HepG2 (cell line): ENCODE results near the gene MEAK7. TPM values are rescaled to one million over a fixed set of nuclear protein-coding genes. Genes with fewer than 3 reads are reported as not detected.

ENCODE experiments used
- ATAC-seq: fragments of 200-7000 bp; cut with Tn5 transposase; 3 replicates; pipeline ENCODE4 v1.9.1; 2020; ENCODE audit warnings: mild to moderate bottlenecking, moderate library complexity
- BruUV-seq: library from RNA; stranded (reverse); fragments of 400-500 nt; replicated peaks from 2 replicates; lab custom pipeline; 2021; lab: Mats Ljungman, UMichigan
- CTCF ChIA-PET: fragments of 300-600 bp; formaldehyde crosslinking; extraction: SDS; loops from one replicate; lab custom pipeline; 2021; ENCODE audit warnings: low total read pairs, inconsistent platforms, low intra/inter-chr PET ratio; lab: Yijun Ruan, JAX
- POLR2A ChIA-PET: fragments of 350-600 bp; sonication (Branson Sonifier 250); formaldehyde crosslinking; loops from one replicate; lab custom pipeline; 2020; ENCODE audit warnings: antibody characterized with exemption, inconsistent platforms; lab: Yijun Ruan, JAX
- DNase-seq: peaks from one replicate; pipeline ENCODE4 v3.0.0-alpha.2; 2015; ENCODE audit warnings: low spot score
- FAIRE-seq: peaks from 3 replicates; lab custom pipeline; 2011; peaks lifted over from hg19 to GRCh38; lab: Jason Lieb, UNC
- H2AFZ ChIP-seq: one replicate; pipeline ENCODE4 v1.6.1; 2011; ENCODE audit warnings: low read length, inconsistent platforms
- H3K27ac ChIP-seq: fragments of 300-600 bp; 3 replicates; pipeline ENCODE4 v1.8.0; 2011; ENCODE audit warnings: mixed run types, mild to moderate bottlenecking, mixed read lengths, low read length, inconsistent platforms; ENCODE audit not compliant: insufficient read depth; ENCODE audit errors: extremely low read length
- H3K27me3 ChIP-seq, 2 experiments: fragments of 200-600 bp in 1 of 2; 2 replicates in 1 of 2; 3 replicates in 1 of 2; pipeline versions ENCODE4 v1.6.0 to v1.8.0; 2011; ENCODE audit warnings: low read length in 2 of 2, mild to moderate bottlenecking in 2 of 2, moderate library complexity in 2 of 2, inconsistent platforms in 1 of 2; ENCODE audit not compliant: insufficient read depth in 2 of 2, control insufficient read depth in 1 of 2
- H3K36me3 ChIP-seq, 2 experiments: fragments of 200-600 bp in 1 of 2; replicated peaks in 1 of 2; 2 replicates in 1 of 2; 3 replicates in 1 of 2; pipeline versions ENCODE4 v1.5.1 to v1.8.0; 2011; ENCODE audit warnings: low read length in 2 of 2, inconsistent platforms in 1 of 2; ENCODE audit not compliant: insufficient read depth in 2 of 2, control insufficient read depth in 1 of 2
- H3K4me1 ChIP-seq: 2 replicates; pipeline ENCODE4 v1.5.1; 2012; ENCODE audit warnings: low read length, inconsistent platforms; ENCODE audit not compliant: insufficient read depth
- H3K4me2 ChIP-seq: 2 replicates; pipeline ENCODE4 v1.6.0; 2011; ENCODE audit warnings: low read depth, low read length, inconsistent platforms
- H3K4me3 ChIP-seq, 3 experiments: fragments of 200-600 bp in 1 of 3; sonication (generic), shearing (Covaris generic) in 1 of 3; replicated peaks in 1 of 3; 2 replicates each; pipeline ENCODE4 v1.5.1; 2011 to 2016; ENCODE audit warnings: low read length in 3 of 3, inconsistent platforms in 2 of 3, low read depth in 2 of 3, mild to moderate bottlenecking in 2 of 3, control low read depth in 1 of 3, mixed read lengths in 1 of 3; ENCODE audit not compliant: insufficient read depth in 1 of 3
- H3K79me2 ChIP-seq: one replicate; pipeline ENCODE4 v1.6.1; 2011; ENCODE audit warnings: low read length, inconsistent platforms; ENCODE audit not compliant: insufficient read depth
- H3K9ac ChIP-seq: 2 replicates; pipeline ENCODE4 v1.6.0; 2011; ENCODE audit warnings: mild to moderate bottlenecking, low read depth, low read length, inconsistent platforms; ENCODE audit not compliant: insufficient read depth
- H3K9me3 ChIP-seq: 2 replicates; pipeline ENCODE4 v1.5.1; 2012; ENCODE audit warnings: mild to moderate bottlenecking, low read length
- H4K20me1 ChIP-seq: 2 replicates; pipeline ENCODE4 v1.6.0; 2011; ENCODE audit warnings: inconsistent platforms, mild to moderate bottlenecking, low read length, moderate library complexity; ENCODE audit not compliant: insufficient read depth
- CHD2 ChIP-seq: IDR thresholded peaks from 2 replicates; pipeline ENCODE4 v1.6.1; 2011; ENCODE audit warnings: low read depth, low read length, improper control_type of control experiment
- CREB1 ChIP-seq, 2 experiments: fragments of 450-650 bp in 1 of 2; IDR thresholded peaks; 2 replicates each; pipeline ENCODE4 v1.6.1; 2016 to 2017; ENCODE audit warnings: control low read depth in 1 of 2, mild to moderate bottlenecking in 1 of 2, missing compliant biosample characterization in 1 of 2, missing genetic modification characterization in 1 of 2
- KAT2B ChIP-seq: fragments of 150-350 bp; IDR thresholded peaks from 2 replicates; pipeline ENCODE4 v1.6.1; 2014; ENCODE audit warnings: low read depth, low read length, borderline replicate concordance
- SALL1 ChIP-seq: sonication (generic); formaldehyde crosslinking; IDR thresholded peaks from 2 replicates; pipeline ENCODE4 v1.8.0; 2022; ENCODE audit warnings: mild to moderate bottlenecking, missing genetic modification reagents
- ZFP62 ChIP-seq: sonication (generic); formaldehyde crosslinking; IDR thresholded peaks from 2 replicates; pipeline ENCODE4 v1.4.0; 2020; ENCODE audit warnings: missing genetic modification reagents
- ZNF138 ChIP-seq: sonication (generic); formaldehyde crosslinking; IDR thresholded peaks from 2 replicates; pipeline ENCODE4 v1.5.0; 2020; ENCODE audit warnings: mild to moderate bottlenecking, low read depth, missing genetic modification reagents
- ZNF180 ChIP-seq: sonication (generic); formaldehyde crosslinking; IDR thresholded peaks from 2 replicates; pipeline ENCODE4 v1.4.0; 2020; ENCODE audit warnings: low read depth, missing genetic modification reagents, borderline replicate concordance
- ZNF44 ChIP-seq: sonication (generic); formaldehyde crosslinking; IDR thresholded peaks from 2 replicates; pipeline ENCODE4 v1.5.1; 2020; ENCODE audit warnings: mild to moderate bottlenecking, missing genetic modification reagents
- ZNF563 ChIP-seq: sonication (generic); formaldehyde crosslinking; IDR thresholded peaks from 2 replicates; pipeline ENCODE4 v1.8.0; 2022; ENCODE audit warnings: mild to moderate bottlenecking, moderate library complexity, missing genetic modification reagents
- ZNF670 ChIP-seq: sonication (generic); formaldehyde crosslinking; IDR thresholded peaks from 2 replicates; pipeline ENCODE4 v1.8.0; 2022; ENCODE audit warnings: mild to moderate bottlenecking, missing genetic modification reagents, borderline replicate concordance
- ZNF687 ChIP-seq: sonication (generic); formaldehyde crosslinking; IDR thresholded peaks from 2 replicates; pipeline ENCODE4 v1.5.1; 2020; ENCODE audit warnings: mild to moderate bottlenecking, missing genetic modification reagents, moderate library complexity
- ZSCAN31 ChIP-seq: sonication (generic); formaldehyde crosslinking; IDR thresholded peaks from 2 replicates; pipeline ENCODE4 v1.5.0; 2020; ENCODE audit warnings: low read depth, mild to moderate bottlenecking, missing genetic modification reagents
- WGBS: methylation state at CpG from one replicate; pipeline ENCODE4 v1.1.6; 2017; ENCODE audit warnings: low lambda C conversion rate; 5-methylcytosine and 5-hydroxymethylcytosine counted together
- in situ Hi-C: cut with HindIII; loops from 2 replicates; pipeline ENCODE4 v1.10.0; 2017; ENCODE audit warnings: low pct_unique_long_range_greater_than_20kb; ENCODE audit not compliant: extremely low pct_ligation_motif_present
- intact Hi-C: fragments of 100-400 bp; cut with micrococcal nuclease; formaldehyde crosslinking; loops from one replicate; pipeline ENCODE4 v1.10.0; 2022; ENCODE audit not compliant: unreplicated experiment
- polyA plus RNA-seq, 8 experiments: library from polyadenylated mRNA; depleted of rRNA in 3 of 8; stranded (reverse) in 7 of 8; unstranded in 1 of 8; fragments of >200 nt; fragmentation: Illumina TruSeq in 4 of 8; extraction: Trizol in 4 of 8; gene quantifications; 2 replicates each; pipeline versions ENCODE4 v1.2.1 to v1.2.3, GENCODE V29; 2011 to 2016; ENCODE audit warnings: low read depth in 4 of 8, missing spikeins in 1 of 8, mixed read lengths in 1 of 8; ENCODE audit not compliant: insufficient read depth in 1 of 8
- total RNA-seq, 5 experiments: library from RNA; depleted of rRNA; stranded (reverse); fragments of >200 nt; fragmentation: Illumina TruSeq; extraction: Trizol; gene quantifications; 2 replicates each; pipeline ENCODE4 v1.2.3, GENCODE V29; 2016; ENCODE audit warnings: low read depth in 1 of 5

The MEAK7 gene
- total and polyA plus RNA-seq, 2 of the 13 experiments (the other 11 are each of a cell fraction or from before 2014, with no cell fraction given), result 11.8 to 14.7 TPM

GRCh38 chr16:84550096-84550495 lies 45.6 kb upstream of the MEAK7 start:
- Histone ChIP-seq H3K27ac (no peak overlapping the region), H3K36me3 (no peaks in the 10 kb centered on the region), H3K4me2 (no peak overlapping the region), H3K9me3 (no peaks in the 10 kb centered on the region), H2AFZ (no peak overlapping the region), H3K4me1 (peaks cover 38% of the 10 kb centered on the region), H3K4me3 (no peak overlapping the region), H3K9ac (no peak overlapping the region), H3K79me2 (no peaks in the 10 kb centered on the region), H3K27me3 (peaks cover 3 to 41% of the 10 kb centered on the region in 2 experiments; a peak in 4 of 5 replicates), H4K20me1 (no peaks in the 10 kb centered on the region)
- no TSS peak for BruUV-seq
- DNase-seq (no peak), ATAC-seq (no peak), FAIRE-seq (peak; percentile 4)
- intact Hi-C loops, result no loop called here
- ChIA-PET POLR2A (no interaction called here), CTCF (no interaction called here)
- TF ChIP-seq ZNF44 (no peak), ZFP62 (CRISPR knock-in tag) (no peak), CREB1 (IDR thresholded peaks at IDR 0.05) (peak; percentile 42; the same call in 1 of the 2 replicates), CREB1 (CRISPR knock-in tag; IDR thresholded peaks at IDR 0.05) (no peak), KAT2B (no peak), ZSCAN31 (CRISPR knock-in tag) (no peak)
- WGBS, result 52% methylated on average over 4 of the region's 4 CpGs
- in situ Hi-C loops, result no loop called here

- POLR2A ChIA-PET, result no interaction called here
- no peaks in the 10 kb centered on the region for H3K36me3 ChIP-seq
- H3K9ac ChIP-seq, result no peak overlapping the region
- no peaks in the 10 kb centered on the region for H3K79me2 ChIP-seq
- peaks cover 29% of the 10 kb centered on the region for H3K4me1 ChIP-seq
- in situ Hi-C loops, result no loop called here
- DNase-seq (no peak), ATAC-seq (peak; percentile 45), FAIRE-seq (no peak)
- H3K27ac ChIP-seq, result no peak overlapping the region
- no peak overlapping the region for H2AFZ ChIP-seq
- no peaks in the 10 kb centered on the region for H4K20me1 ChIP-seq
- no TSS peak for BruUV-seq
- peak overlapping the region in 1 of 3 experiments; percentile 18; a peak in 2 of 6 replicates for H3K4me3 ChIP-seq
- 37% methylated on average over 25 of the region's 25 CpGs for WGBS
- 0 out of 2 replicates have a peak overlapping the region, but pooled peaks have one; percentile 9 for H3K4me2 ChIP-seq
- CTCF ChIA-PET, result no interaction called here
- intact Hi-C loops, result no loop called here
- H3K27me3 ChIP-seq, result peaks cover 3 to 47% of the 10 kb centered on the region in 2 experiments; a peak in 4 of 5 replicates
- H3K9me3 ChIP-seq, result no peaks in the 10 kb centered on the region
- TF ChIP-seq ZNF563 (CRISPR knock-in tag), result no peak
- no peak for TF ChIP-seq CHD2
- peak; percentile 11; the same call in 1 of the 2 replicates for TF ChIP-seq SALL1
- TF ChIP-seq ZNF180, result peak; percentile 76; the same call in 1 of the 2 replicates
- peak; percentile 24; the same call in 1 of the 2 replicates for TF ChIP-seq ZNF687 (CRISPR knock-in tag)
- TF ChIP-seq ZNF138 (CRISPR knock-in tag), result no peak
- TF ChIP-seq ZNF670 (CRISPR knock-in tag), result no peak
Measured at GRCh38 chr16:84548971-84549844, 44.7 kb upstream of the MEAK7 start.
